Right lobe of liver (tissue), 6 donors: ENCODE results near the gene PPP1R12B. TPM values are rescaled to one million over a fixed set of nuclear protein-coding genes. Genes with fewer than 3 reads are reported as not detected.
"Not testable (repeated sequence)": the region's sequence is repeated elsewhere in the genome, so short reads cannot be mapped to it uniquely, and the experiment has no call there.

Source experiments
- ATAC-seq, 4 donors: fragments of 200-7000 bp; cut with Tn5 transposase; one replicate each; pipeline ENCODE4 v1.9.1; 2020; ENCODE audit warnings: mild to moderate bottlenecking in 4 of 4, moderate library complexity in 4 of 4
- DNase-seq, 3 donors: peaks; one replicate each; pipeline ENCODE4 v3.0.0-alpha.2; 2020
- H3K27ac ChIP-seq, 3 donors: fragments of 200-600 bp; one replicate each; pipeline ENCODE4 v1.8.0; 2022
- H3K27me3 ChIP-seq, 2 donors: fragments of 200-600 bp; one replicate each; pipeline ENCODE4 v1.8.0; 2022
- H3K36me3 ChIP-seq, 4 donors: fragments of 200-600 bp; sonication (generic) in 1 of 4; one replicate each; pipeline versions ENCODE4 v1.5.1 to v1.8.0; 2017 to 2022; ENCODE audit warnings: control low read depth in 1 of 4
- H3K4me1 ChIP-seq, 4 donors: fragments of 200-600 bp; sonication (generic) in 1 of 4; one replicate each; pipeline versions ENCODE4 v1.5.1 to v1.8.0; 2017 to 2022; ENCODE audit warnings: control low read depth in 1 of 4
- H3K4me3 ChIP-seq, 3 donors: fragments of 200-600 bp; one replicate each; pipeline ENCODE4 v1.8.0; 2022
- H3K9me3 ChIP-seq, 4 donors: fragments of 200-600 bp; sonication (generic) in 1 of 4; one replicate each; pipeline versions ENCODE4 v1.5.1 to v1.8.0; 2017 to 2022; ENCODE audit warnings: control low read depth in 1 of 4
- POLR2A ChIP-seq: fragments of 450-650 bp; IDR thresholded peaks from one replicate; pipeline ENCODE4 v1.6.1; 2017; ENCODE audit warnings: antibody characterized with exemption, mild to moderate bottlenecking
- WGBS: methylation state at CpG from one replicate; pipeline ENCODE4 v1.1.6; 2018; ENCODE audit warnings: low coverage, low lambda C conversion rate; ENCODE audit not compliant: insufficient coverage; ENCODE audit errors: missing lambda C conversion rate; 5-methylcytosine and 5-hydroxymethylcytosine counted together
- intact Hi-C, 2 donors: fragments of 100-400 bp; cut with DNase I; formaldehyde crosslinking; loops; one replicate each; pipeline versions ENCODE4 v1.11.2 to v1.14.1; 2022
- total RNA-seq, 6 experiments: library from RNA; depleted of rRNA in 2 of 6; stranded (reverse); fragments of >200 nt in 2 of 6; fragmentation: NEBNext Ultra II Directional in 3 of 6; extraction: Animal tissue kit (Norgen Biotek cat#: 25700) in 3 of 6; gene quantifications; one replicate each; pipeline versions ENCODE4 v1.1.0 to v1.2.4, GENCODE V29; 2016 to 2023
- TF ChIP-seq, protein P1 (sequence below), 4 donors: fragments of 200-600 bp in 3 of 4; fragments of 450-650 bp in 1 of 4; IDR thresholded peaks; one replicate each; pipeline versions ENCODE4 v1.5.1 to v1.8.0; 2016 to 2022; ENCODE audit warnings: antibody characterized with exemption in 4 of 4, mild to moderate bottlenecking in 2 of 4
- donor health status: DM: no; HTN: yes; CAD: no.
- donor health status: DM: no; HTN: no; CAD: no.
- donor health status: DM: no; HTN: no; CAD: no.
- donor health status: DM: no; HTN: yes; CAD: no.
- donor health status: DM: no; HTN: yes; CAD: no.

PPP1R12B gene
- total RNA-seq, 6 experiments from 2014 or later: 13.7 to 22.2 (median 16.6) TPM

DNA sequence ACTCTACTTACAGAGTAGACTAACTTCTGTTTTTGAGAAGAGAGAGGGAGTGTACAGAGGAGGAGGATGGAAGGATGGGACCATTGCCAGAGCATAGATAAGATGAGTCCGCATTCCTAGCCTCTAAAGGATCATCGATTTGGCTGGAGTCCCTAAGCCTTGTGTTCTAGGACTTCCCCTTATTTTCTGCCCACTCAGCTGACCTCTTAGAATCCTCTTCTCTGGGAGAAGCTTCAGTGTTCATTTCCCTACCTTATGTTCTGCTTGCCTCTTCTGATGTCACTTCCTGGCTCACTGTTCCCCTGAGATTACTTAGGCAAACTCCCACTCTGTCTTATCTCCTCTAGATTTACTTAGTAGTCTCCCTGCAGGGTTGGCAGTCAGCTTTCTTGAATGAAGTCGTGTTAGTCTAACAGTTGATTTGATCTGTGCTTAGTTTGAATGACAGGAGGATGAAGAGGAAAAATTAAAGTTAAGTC, 205.1 kb downstream of the PPP1R12B start:
- Histone ChIP-seq H3K36me3 (no peaks in the 10 kb centered on the region), H3K27me3 (no peaks in the 10 kb centered on the region), H3K27ac (no peak overlapping the region), H3K4me1 (peaks cover 0 to 18% (median 7%) of the 10 kb centered on the region in 4 donors), H3K9me3 (no peaks in the 10 kb centered on the region), H3K4me3 (no peak overlapping the region)
- 10% methylated on average over 3 of the region's 3 CpGs for WGBS
- intact Hi-C loops: no loop called here
- TF ChIP-seq POLR2A: no peak
- TF ChIP-seq, protein P1, sequence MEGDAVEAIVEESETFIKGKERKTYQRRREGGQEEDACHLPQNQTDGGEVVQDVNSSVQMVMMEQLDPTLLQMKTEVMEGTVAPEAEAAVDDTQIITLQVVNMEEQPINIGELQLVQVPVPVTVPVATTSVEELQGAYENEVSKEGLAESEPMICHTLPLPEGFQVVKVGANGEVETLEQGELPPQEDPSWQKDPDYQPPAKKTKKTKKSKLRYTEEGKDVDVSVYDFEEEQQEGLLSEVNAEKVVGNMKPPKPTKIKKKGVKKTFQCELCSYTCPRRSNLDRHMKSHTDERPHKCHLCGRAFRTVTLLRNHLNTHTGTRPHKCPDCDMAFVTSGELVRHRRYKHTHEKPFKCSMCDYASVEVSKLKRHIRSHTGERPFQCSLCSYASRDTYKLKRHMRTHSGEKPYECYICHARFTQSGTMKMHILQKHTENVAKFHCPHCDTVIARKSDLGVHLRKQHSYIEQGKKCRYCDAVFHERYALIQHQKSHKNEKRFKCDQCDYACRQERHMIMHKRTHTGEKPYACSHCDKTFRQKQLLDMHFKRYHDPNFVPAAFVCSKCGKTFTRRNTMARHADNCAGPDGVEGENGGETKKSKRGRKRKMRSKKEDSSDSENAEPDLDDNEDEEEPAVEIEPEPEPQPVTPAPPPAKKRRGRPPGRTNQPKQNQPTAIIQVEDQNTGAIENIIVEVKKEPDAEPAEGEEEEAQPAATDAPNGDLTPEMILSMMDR (IDR thresholded peaks at IDR 0.05): no peak
- no peak for DNase-seq
- ATAC-seq: peak; percentile 54 to 72 (median 69)

DNA sequence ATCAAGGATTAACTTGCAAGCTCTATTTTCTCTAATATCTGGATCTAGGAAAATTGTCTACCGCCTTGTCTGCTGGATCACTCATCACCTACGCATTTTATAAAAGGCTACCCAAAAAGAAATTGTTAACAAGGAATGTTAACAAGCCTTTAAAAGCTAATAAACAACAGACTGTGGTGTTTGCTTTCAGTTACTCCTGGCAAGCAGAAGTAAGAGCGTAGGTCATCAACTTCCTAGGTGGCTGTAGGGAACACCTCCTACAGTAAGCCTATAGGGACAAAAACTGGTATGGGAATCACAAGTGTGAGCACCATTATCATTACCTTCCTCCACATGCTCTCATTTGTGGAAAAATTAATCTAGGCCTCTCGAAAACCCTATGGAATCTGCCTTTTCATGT, 206.1 kb downstream of the PPP1R12B start:
- H3K36me3 ChIP-seq, DNase-seq, H3K4me3 ChIP-seq, H3K27me3 ChIP-seq, intact Hi-C loops, H3K9me3 ChIP-seq: not testable (repeated sequence)
- H3K4me1 ChIP-seq: peaks cover 0 to 18% (median 7%) of the 10 kb centered on the region in 4 donors
- 59% methylated on average over 4 of the region's 4 CpGs for WGBS
- H3K27ac ChIP-seq: peak overlapping the region; percentile 6 to 61 (median 38)
- ATAC-seq: peak; percentile 73 to 79 (median 76)

DNA sequence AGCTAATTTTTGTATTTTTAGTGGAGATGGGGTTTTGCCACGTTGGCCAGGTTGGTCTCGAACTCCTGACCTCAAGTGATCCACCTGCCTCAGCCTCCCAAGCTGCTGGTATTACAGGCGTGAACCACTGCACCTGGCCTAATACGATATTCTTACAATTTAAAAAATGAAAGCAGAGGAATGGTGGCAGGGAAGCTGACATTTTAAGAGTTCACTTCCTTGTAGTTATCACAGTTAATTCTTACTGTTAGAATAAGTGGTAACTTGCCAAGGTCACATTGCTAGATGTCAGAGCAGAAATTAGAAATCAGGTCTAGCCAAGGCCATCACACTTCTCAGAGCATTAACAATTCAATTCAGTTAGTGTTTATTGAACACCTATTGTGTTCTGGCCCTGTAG, 207.5 kb downstream of the PPP1R12B start:
- DNase-seq, H3K4me3 ChIP-seq, H3K27me3 ChIP-seq, ATAC-seq, intact Hi-C loops, H3K27ac ChIP-seq, H3K9me3 ChIP-seq, H3K36me3 ChIP-seq: not testable (repeated sequence)
- peaks cover 0 to 18% (median 7%) of the 10 kb centered on the region in 4 donors for H3K4me1 ChIP-seq
- 86% methylated on average over 4 of the region's 4 CpGs for WGBS

DNA sequence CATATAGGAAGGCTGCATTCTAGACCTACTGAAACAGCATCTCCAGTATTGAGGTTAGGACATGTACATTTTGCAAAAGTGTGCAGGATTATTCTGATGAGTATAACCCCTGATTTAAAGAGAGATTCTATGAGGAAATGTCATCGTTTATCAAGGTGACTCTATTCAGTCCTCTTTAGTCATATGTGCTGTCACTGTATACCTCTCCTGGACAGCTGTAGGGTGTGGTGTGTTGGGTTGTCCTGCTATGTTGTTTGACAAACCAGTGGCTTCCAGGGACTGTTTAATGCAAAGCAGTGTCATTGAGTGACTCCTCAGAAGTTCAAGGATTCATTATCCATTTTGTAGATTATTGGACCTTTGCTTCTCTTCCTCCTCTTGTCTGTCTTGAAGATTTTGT, 209.2 kb downstream of the PPP1R12B start:
- H3K36me3 ChIP-seq, H3K4me3 ChIP-seq, H3K9me3 ChIP-seq, DNase-seq, H3K27ac ChIP-seq, H3K27me3 ChIP-seq, ATAC-seq, intact Hi-C loops: not testable (repeated sequence)
- peaks cover 0 to 18% (median 7%) of the 10 kb centered on the region in 4 donors for H3K4me1 ChIP-seq
- WGBS: no CpG with 5 or more reads among the region's 1 CpG

DNA sequence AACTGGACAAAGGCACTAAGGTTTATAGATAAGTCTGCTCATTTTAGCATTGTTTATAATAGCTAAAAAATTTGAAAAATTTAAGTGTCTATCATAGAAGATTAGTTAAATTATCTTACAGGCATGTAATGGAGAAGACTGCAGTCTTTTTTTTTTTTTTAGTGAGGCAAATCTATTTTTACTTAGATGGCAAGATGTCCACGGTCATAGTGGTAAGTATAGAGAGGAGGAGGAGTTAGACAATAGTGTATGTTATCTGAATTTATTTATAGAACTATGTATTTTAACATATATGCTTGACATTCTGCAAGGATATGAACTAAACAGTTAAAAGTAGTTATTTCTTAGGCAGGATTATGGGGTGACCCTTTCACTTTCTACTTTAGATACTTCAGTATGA, 212.7 kb downstream of the PPP1R12B start:
- H3K9me3 ChIP-seq: no peaks in the 10 kb centered on the region
- intact Hi-C loops: no loop called here
- no peak overlapping the region for H3K4me3 ChIP-seq
- H3K36me3 ChIP-seq: peaks cover 0 to 18% (median 1%) of the 10 kb centered on the region in 4 donors
- no peaks in the 10 kb centered on the region for H3K27me3 ChIP-seq
- ATAC-seq (no peak), DNase-seq (no peak)
- peaks cover 0 to 6% (median 0%) of the 10 kb centered on the region in 4 donors for H3K4me1 ChIP-seq
- WGBS: 75% methylated on average over 1 of the region's 1 CpG
- TF ChIP-seq, protein P1 (IDR thresholded peaks at IDR 0.05): no peak
- TF ChIP-seq POLR2A: no peak
- H3K27ac ChIP-seq: no peak overlapping the region

DNA sequence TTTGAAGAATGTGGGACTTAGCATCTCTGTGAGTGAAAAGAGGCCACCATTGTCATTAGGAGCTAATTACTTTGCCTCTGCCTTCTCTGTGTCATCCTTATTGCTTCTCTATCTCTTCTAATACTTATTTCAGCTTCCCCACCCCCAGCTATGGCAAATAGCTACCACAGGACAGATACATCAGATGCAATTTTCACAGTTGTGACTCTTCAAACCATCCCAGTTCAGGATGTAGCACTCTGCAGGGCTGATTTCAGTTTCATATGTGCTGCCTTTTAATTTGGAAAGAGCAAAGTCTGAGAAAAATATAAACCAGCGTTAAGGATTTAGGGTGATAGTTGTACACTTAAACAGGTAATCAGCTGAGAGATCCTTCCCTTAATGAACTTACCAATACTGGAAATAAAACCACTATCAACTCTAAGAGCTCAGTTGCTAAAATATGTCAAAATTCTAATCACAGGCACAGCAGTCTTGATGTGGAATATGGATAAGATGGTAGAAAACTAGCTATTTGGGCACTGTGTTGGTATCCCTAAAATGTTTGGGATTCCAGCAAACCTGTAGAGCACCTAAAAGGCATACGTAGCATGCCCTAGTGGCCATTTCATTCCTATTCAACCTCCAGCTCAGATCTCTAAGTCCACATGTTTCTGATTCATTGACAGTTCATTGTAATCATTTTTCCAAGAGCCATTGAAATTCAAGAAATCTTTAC, 213.4 kb downstream of the PPP1R12B start:
- ATAC-seq (peak in 1 of 4 donors; percentile 41), DNase-seq (no peak)
- Histone ChIP-seq H3K4me1 (peaks cover 0 to 6% (median 0%) of the 10 kb centered on the region in 4 donors), H3K27ac (no peak overlapping the region), H3K4me3 (no peak overlapping the region), H3K9me3 (no peaks in the 10 kb centered on the region), H3K36me3 (peaks cover 0 to 18% (median 1%) of the 10 kb centered on the region in 4 donors), H3K27me3 (no peaks in the 10 kb centered on the region)
- TF ChIP-seq, protein P1 (IDR thresholded peaks at IDR 0.05): peak in 1 of 4 donors; percentile 9
- no peak for TF ChIP-seq POLR2A
- 80% methylated on average over 1 of the region's 2 CpGs for WGBS
- intact Hi-C loops: no loop called here
